ENCODE results near the gene MAGEF1.
"Not testable (repeated sequence)": the region's sequence is repeated elsewhere in the genome, so short reads cannot be mapped to it uniquely, and the experiment has no call there.

Gene MAGEF1

GRCh38 chr3:184741798-184742675 lies 30.2 kb upstream of the MAGEF1 start:
- no peak for DNase-seq

- no peak for DNase-seq
Observed at GRCh38 chr3:184741259-184741556, 29.3 kb upstream of the MAGEF1 start.

- DNase-seq = no peak
Observed at GRCh38 chr3:184740509-184741258, 28.8 kb upstream of the MAGEF1 start.

- DNase-seq = no peak
Observed at GRCh38 chr3:184739594-184740505, 28.0 kb upstream of the MAGEF1 start.

- no peak for DNase-seq
Observed at GRCh38 chr3:184738982-184739381, 27.1 kb upstream of the MAGEF1 start.

- DNase-seq = no peak
Observed at GRCh38 chr3:184738506-184738890, 26.6 kb upstream of the MAGEF1 start.

GRCh38 chr3:184737641-184738505 lies 26.0 kb upstream of the MAGEF1 start:
- DNase-seq = no peak

GRCh38 chr3:184737063-184737462 lies 25.2 kb upstream of the MAGEF1 start:
- DNase-seq = no peak

GRCh38 chr3:184734903-184735701 lies 23.2 kb upstream of the MAGEF1 start:
- DNase-seq = no peak

- no peak for DNase-seq
Observed at GRCh38 chr3:184733971-184734608, 22.2 kb upstream of the MAGEF1 start.

- no peak for DNase-seq
Observed at GRCh38 chr3:184733181-184733580, 21.3 kb upstream of the MAGEF1 start.

- DNase-seq = no peak
Observed at GRCh38 chr3:184731786-184732537, 20.1 kb upstream of the MAGEF1 start.

GRCh38 chr3:184730924-184731323 lies 19.1 kb upstream of the MAGEF1 start:
- DNase-seq = no peak

GRCh38 chr3:184729154-184729553 lies 17.3 kb upstream of the MAGEF1 start:
- not testable (repeated sequence) for DNase-seq

- no peak for DNase-seq
Observed at GRCh38 chr3:184728010-184728527, 16.2 kb upstream of the MAGEF1 start.

GRCh38 chr3:184727357-184728009 lies 15.6 kb upstream of the MAGEF1 start:
- DNase-seq = peak; percentile 20 to 40

GRCh38 chr3:184726497-184726896 lies 14.6 kb upstream of the MAGEF1 start:
- no peak for DNase-seq

GRCh38 chr3:184725176-184725719 lies 13.4 kb upstream of the MAGEF1 start:
- DNase-seq = no peak

- no peak for DNase-seq
Observed at GRCh38 chr3:184724699-184725098, 12.8 kb upstream of the MAGEF1 start.
